K562 (cell line): ENCODE measurements around the gene GP1BA. TPM values are rescaled to one million over a fixed set of nuclear protein-coding genes. Genes with fewer than 3 reads are reported as not detected.

Experiments
- BCL6 ChIP-seq: fragments of 250-450 bp; sonication (Bioruptor Pico); IDR thresholded peaks from 2 replicates; pipeline ENCODE4 v1.4.0; 2020
- CCNT2 ChIP-seq: IDR thresholded peaks from 2 replicates; pipeline ENCODE4 v1.6.1; 2011; ENCODE audit warnings: borderline replicate concordance, low read depth, mild to moderate bottlenecking, moderate library complexity, mixed read lengths, low read length; ENCODE audit not compliant: insufficient read length; ENCODE audit errors: extremely low read depth
- CXXC5 ChIP-seq: fragments of 250-450 bp; sonication (Bioruptor Pico); IDR thresholded peaks from 2 replicates; pipeline ENCODE4 v1.8.0; 2022; ENCODE audit warnings: inconsistent platforms, mild to moderate bottlenecking, moderate library complexity
- ETV1 ChIP-seq: fragments of 450-650 bp; conservative IDR thresholded peaks from 2 replicates; pipeline ENCODE4 v1.6.1; 2016; ENCODE audit warnings: missing genetic modification characterization, control low read depth, low read depth, missing compliant biosample characterization
- HOXB6 ChIP-seq: fragments of 250-450 bp; sonication (Bioruptor Pico); IDR thresholded peaks from 2 replicates; pipeline ENCODE4 v1.5.1; 2022; ENCODE audit warnings: mild to moderate bottlenecking, borderline replicate concordance
- MITF ChIP-seq: IDR thresholded peaks from 2 replicates; pipeline ENCODE4 v1.6.1; 2014; ENCODE audit warnings: antibody characterized with exemption
- PTTG1 ChIP-seq: fragments of 450-650 bp; IDR thresholded peaks from 2 replicates; pipeline ENCODE4 v1.6.1; 2016; ENCODE audit warnings: low read depth, mild to moderate bottlenecking, missing genetic modification characterization, missing compliant biosample characterization
- RAD21 ChIP-seq, 2 experiments: fragments of 250-450 bp in 1 of 2; fragments of 450-650 bp in 1 of 2; sonication (Bioruptor Pico) in 1 of 2; formaldehyde crosslinking in 1 of 2; IDR thresholded peaks in 1 of 2; conservative IDR thresholded peaks in 1 of 2; 2 replicates each; pipeline versions ENCODE4 v1.4.0 to v1.8.0; 2020 to 2022; ENCODE audit warnings: mild to moderate bottlenecking in 2 of 2, moderate library complexity in 1 of 2
- SP1 ChIP-seq: sonication (generic); formaldehyde crosslinking; IDR thresholded peaks from 2 replicates; pipeline ENCODE4 v1.8.1; 2022; ENCODE audit warnings: mild to moderate bottlenecking, missing genetic modification reagents
- SP2 ChIP-seq: IDR thresholded peaks from 2 replicates; pipeline ENCODE4 v1.6.1; 2011; ENCODE audit warnings: mild to moderate bottlenecking, low read depth, low read length, moderate library complexity; ENCODE audit not compliant: poor library complexity, severe bottlenecking; ENCODE audit errors: extremely low read depth
- TCF7L2 ChIP-seq: fragments of 150-350 bp; IDR thresholded peaks from 2 replicates; pipeline ENCODE4 v1.6.1; 2016; ENCODE audit warnings: low read depth, mild to moderate bottlenecking, low read length, moderate library complexity
- ZBTB11 ChIP-seq, 3 experiments: fragments of 200-800 bp in 1 of 3; fragments of 250-450 bp in 1 of 3; fragments of 450-650 bp in 1 of 3; sonication (Bioruptor Pico) in 1 of 3; sonication (Bioruptor generic) in 1 of 3; formaldehyde crosslinking in 1 of 3; IDR thresholded peaks; 2 replicates each; pipeline versions ENCODE4 v1.6.1 to v1.8.0; 2016 to 2022; ENCODE audit warnings: mild to moderate bottlenecking in 2 of 3, missing genetic modification characterization in 2 of 3, missing compliant biosample characterization in 1 of 3, moderate library complexity in 1 of 3
- ZNF609 ChIP-seq: sonication (generic); formaldehyde crosslinking; IDR thresholded peaks from 2 replicates; pipeline ENCODE4 v1.8.1; 2023; ENCODE audit warnings: missing genetic modification reagents, mild to moderate bottlenecking, borderline replicate concordance
- polyA plus RNA-seq, 8 experiments: library from polyadenylated mRNA; depleted of rRNA in 4 of 8; stranded (reverse) in 5 of 8; unstranded in 3 of 8; fragments of >200 nt; fragmentation: Nextera tagmentation in 2 of 8; fragmentation: Illumina TruSeq in 1 of 8; extraction: Ambion mirVana in 2 of 8; extraction: Trizol in 1 of 8; gene quantifications; 2 replicates each; pipeline versions ENCODE4 v1.2.1 to v1.2.3, GENCODE V29; 2011 to 2014; ENCODE audit warnings: inconsistent platforms in 1 of 8, missing spikeins in 1 of 8
- total RNA-seq, 7 experiments: library from RNA; depleted of rRNA in 6 of 7; stranded (reverse); fragments of >200 nt in 6 of 7; fragmentation: Illumina TruSeq in 2 of 7; extraction: Trizol in 2 of 7; gene quantifications; 2 replicates each; pipeline versions ENCODE4 v1.2.1 to v1.2.3, GENCODE V29; 2011 to 2021; ENCODE audit warnings: low replicate concordance in 1 of 7
- TF ChIP-seq, protein P1 (sequence below): sonication (generic); formaldehyde crosslinking; IDR thresholded peaks from 2 replicates; pipeline ENCODE4 v1.8.0; 2022; ENCODE audit warnings: mild to moderate bottlenecking, low read depth, missing genetic modification reagents

Gene GP1BA
- total and polyA plus RNA-seq, 9 of the 15 experiments (the other 6 are each of a cell fraction or from before 2014, with no cell fraction given), result 0.01 TPM; not detected in 8

DNA sequence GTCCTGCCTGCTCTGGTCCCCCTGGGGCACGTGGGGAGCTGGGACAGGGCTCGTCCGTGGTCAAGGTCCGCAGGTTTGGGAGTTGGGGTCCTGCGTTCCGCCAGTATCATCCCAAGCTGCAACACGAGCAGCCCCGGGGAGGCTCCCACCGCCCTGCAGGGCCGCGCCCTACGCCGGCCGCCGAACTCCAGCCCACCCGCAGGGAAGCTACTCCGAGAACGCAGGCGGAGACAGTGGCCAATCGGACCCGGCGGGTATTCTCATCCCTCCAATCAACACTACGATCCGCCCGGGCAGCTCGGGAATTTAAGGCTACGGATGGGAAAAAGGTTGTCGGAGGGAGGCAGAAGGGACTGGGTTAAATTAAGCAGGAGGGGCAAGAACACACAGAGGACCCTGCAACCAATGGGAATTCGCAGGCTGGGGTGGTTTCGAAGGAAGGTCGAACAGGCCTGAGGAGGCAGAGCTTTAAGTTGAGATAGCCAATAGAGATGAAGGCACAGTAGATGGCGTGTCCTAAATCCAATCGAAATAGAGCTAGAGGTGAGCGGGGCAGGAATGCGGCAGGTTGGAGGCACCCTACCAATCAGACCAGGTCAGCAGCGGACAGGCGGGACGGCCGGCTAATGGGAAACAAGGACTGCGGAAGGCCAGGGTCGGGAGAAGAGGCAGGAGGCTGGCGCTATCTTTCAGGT is 34.9 kb downstream of the GP1BA start (continued):
- TF ChIP-seq BCL6 (CRISPR knock-in tag), result no peak
- no peak for TF ChIP-seq TCF7L2
- TF ChIP-seq SP1, result peak; percentile 69
- TF ChIP-seq MITF, result no peak
- no peak for TF ChIP-seq HOXB6 (CRISPR knock-in tag)
- TF ChIP-seq CXXC5 (CRISPR knock-in tag), result no peak
- peak; percentile 94 for TF ChIP-seq SP2
- no peak for TF ChIP-seq CCNT2
- no peak for TF ChIP-seq ZNF609
- no peak for TF ChIP-seq RAD21 (CRISPR knock-in tag; conservative IDR thresholded peaks at IDR 0.05 in 1 of 2, IDR thresholded peaks at IDR 0.05 in 1 of 2)
- TF ChIP-seq, protein P1, sequence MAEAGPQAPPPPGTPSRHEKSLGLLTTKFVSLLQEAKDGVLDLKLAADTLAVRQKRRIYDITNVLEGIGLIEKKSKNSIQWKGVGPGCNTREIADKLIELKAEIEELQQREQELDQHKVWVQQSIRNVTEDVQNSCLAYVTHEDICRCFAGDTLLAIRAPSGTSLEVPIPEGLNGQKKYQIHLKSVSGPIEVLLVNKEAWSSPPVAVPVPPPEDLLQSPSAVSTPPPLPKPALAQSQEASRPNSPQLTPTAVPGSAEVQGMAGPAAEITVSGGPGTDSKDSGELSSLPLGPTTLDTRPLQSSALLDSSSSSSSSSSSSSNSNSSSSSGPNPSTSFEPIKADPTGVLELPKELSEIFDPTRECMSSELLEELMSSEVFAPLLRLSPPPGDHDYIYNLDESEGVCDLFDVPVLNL (CRISPR knock-in tag), result no peak
- TF ChIP-seq ETV1 (tag), result no peak
- peak in 2 of 3 experiments; percentile 11 to 64; a peak in 1 of 6 replicates for TF ChIP-seq ZBTB11 (CRISPR knock-in tag; IDR thresholded peaks at IDR 0.05)
- TF ChIP-seq PTTG1, result no peak
